ENCODE results near the gene CNNM4.

DNA sequence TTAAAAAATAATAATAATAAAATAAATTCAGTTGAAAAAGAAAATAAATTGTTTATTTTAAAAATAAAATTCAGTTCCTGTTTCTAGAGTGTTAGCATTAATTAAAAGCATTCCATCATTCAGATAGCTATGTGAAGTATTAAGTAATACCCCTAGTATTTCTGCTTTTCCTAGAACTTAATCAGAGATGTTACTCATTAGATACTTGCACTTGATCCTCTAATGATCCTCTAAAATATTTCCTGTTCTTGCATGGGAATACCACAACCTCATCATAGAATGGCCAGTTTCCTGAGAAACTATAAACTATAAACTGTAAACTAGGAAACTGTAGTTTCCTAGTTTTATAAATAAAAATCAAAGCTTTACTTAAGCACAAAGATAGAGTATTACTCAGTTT lies 44.3 kb downstream of the CNNM4 start:
- TF ChIP-seq, protein P1, sequence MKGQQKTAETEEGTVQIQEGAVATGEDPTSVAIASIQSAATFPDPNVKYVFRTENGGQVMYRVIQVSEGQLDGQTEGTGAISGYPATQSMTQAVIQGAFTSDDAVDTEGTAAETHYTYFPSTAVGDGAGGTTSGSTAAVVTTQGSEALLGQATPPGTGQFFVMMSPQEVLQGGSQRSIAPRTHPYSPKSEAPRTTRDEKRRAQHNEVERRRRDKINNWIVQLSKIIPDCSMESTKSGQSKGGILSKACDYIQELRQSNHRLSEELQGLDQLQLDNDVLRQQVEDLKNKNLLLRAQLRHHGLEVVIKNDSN (CRISPR knock-in tag; IDR thresholded peaks at IDR 0.05) = no peak
- TF ChIP-seq ZNF671 (CRISPR knock-in tag; IDR thresholded peaks at IDR 0.05) (no peak), RORB (CRISPR knock-in tag; IDR thresholded peaks at IDR 0.05) (no peak), NR1H2 (CRISPR knock-in tag; IDR thresholded peaks at IDR 0.05) (no peak), CTCF (IDR thresholded peaks at IDR 0.05) (no peak), CDX4 (CRISPR knock-in tag; IDR thresholded peaks at IDR 0.05; ENCODE audit: borderline replicate concordance) (no peak), FOXJ3 (CRISPR knock-in tag; IDR thresholded peaks at IDR 0.05; ENCODE audit: borderline replicate concordance) (no peak), ZNF263 (CRISPR knock-in tag; IDR thresholded peaks at IDR 0.05; ENCODE audit: low read depth) (no peak), KAT7 (CRISPR knock-in tag; IDR thresholded peaks at IDR 0.05; ENCODE audit: borderline replicate concordance) (no peak)

All from WTC11 (cell line).